HG03039 (cell line): ENCODE measurements around the gene TNNC2.
"Not testable (repeated sequence)": the region's sequence is repeated elsewhere in the genome, so short reads cannot be mapped to it uniquely, and the experiment has no call there.

Experiments used
- ATAC-seq: cut with Tn5 transposase; IDR thresholded peaks from one replicate; pipeline ENCODE4 v1.9.1; 2021; ENCODE audit warnings: mild to moderate bottlenecking, moderate library complexity; ENCODE audit not compliant: unreplicated experiment

The TNNC2 gene

GRCh38 chr20:45823949-45824835 lies 2.9 kb downstream of the TNNC2 start:
- no peak for ATAC-seq

DNA sequence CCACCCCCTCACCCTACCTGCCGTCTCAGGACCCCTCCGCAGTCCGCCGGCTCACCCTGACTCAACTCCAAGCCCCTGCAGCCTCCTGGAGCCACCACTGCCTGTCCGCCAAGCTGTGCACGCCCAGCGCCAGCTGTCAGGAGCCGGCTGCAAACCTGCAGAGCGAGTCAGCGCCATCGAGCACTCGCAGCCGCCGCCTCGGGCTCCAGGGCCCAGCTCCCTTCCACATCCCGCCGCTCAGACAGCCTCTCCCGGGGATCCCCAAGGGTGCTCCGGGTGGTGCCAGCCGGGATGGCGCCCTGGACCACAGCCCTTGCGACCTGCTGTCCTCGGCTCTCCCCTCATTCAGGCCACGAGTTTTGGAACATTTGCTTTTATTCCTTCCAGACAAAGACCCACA lies 4.3 kb downstream of the TNNC2 start:
- no peak for ATAC-seq

DNA sequence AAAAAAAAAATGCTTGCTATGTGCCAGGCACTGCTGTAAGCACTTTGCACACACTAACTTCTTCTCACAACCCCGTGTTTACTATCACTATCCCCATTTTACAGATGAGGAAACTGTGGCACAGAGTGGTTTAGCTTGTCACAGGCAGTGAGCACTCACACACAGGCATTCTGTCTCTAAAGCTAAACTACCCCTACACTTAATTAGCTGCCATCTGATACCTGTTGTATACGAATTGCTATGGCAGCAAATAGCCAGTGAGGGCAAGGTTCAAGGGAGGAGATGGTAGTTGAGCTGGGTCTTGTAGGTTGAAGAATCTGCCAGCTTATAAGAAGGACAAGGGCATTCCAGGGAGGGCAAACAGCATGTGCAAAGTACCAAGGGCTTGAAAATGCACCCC lies 5.2 kb downstream of the TNNC2 start:
- ATAC-seq, result no peak

DNA sequence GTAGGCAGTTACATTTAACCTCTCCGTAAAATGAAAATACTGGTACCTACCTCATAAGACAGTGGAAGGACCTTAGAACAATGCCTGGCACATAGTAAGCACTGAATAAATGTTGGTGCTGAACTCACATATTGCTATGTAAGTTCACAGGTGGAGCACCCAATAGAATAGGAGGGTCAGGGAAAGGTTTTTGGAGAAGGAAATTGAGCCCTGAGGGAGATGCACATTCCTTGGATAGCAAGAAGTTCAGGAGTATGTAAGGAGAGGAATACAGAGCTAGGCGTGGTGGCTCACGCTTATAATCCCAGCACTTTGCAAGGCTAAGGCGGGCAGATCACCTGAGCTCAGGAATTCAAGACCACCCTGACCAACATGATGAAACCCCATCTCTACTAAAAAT lies 7.6 kb downstream of the TNNC2 start:
- ATAC-seq, result no peak

DNA sequence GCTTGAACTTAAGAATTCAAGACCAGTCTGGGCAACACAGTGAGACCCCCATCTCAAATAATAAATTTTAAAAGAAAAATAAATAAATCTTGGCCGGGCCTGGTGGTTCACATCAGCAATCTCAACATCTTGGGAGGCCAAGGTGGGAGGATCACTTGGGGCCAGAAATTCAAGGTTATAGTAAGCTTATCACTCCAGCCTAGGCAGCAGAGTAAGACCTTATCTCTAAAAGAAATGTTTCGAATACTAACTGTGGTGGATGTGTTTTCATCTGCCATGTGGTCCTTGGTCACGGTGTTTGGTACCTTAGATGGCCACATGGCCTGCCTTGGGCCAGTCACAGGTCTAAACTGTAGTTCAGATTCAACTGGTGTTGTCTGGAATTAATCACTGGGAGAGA lies 8.9 kb downstream of the TNNC2 start:
- no peak for ATAC-seq

DNA sequence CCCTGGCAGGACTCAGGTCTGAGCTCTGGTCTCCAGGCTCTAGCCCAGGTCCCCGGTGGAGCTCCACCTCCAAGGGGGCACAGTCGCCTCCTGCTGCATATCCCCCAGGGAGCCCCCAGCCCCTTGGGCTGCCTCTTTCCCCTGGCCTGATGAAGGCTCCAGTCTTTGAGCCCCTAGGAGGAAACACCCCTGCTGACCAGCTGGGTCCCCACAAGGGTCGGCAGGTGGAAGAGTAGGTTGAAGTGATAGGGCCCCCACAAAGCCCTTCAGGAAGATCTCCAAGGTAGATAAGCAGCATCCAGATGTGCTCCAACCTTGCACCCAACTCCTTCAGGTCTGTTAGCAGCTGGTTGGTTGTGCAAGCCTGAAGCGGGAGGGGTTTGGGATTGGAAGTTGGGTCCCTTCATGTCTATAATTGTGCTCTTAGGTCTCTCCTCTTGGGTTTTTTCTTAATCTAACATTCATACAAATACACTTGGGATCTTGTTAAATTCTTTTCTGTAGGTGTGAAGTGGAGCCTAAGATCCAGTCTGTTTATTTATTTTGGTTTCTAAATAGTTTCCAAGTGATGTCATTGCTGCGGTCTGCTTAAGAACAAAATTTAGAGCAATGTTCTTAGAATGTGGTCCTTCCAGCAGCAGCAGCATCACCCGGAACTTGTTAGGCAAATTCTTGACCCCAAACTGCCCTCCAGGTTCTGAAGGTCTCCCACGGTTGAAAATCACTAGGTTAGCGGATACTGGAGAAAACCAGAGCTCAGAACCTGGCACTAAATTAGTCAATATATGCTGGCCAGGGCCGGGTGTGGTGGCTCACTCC lies 9.5 kb downstream of the TNNC2 start:
- ATAC-seq, result no peak

DNA sequence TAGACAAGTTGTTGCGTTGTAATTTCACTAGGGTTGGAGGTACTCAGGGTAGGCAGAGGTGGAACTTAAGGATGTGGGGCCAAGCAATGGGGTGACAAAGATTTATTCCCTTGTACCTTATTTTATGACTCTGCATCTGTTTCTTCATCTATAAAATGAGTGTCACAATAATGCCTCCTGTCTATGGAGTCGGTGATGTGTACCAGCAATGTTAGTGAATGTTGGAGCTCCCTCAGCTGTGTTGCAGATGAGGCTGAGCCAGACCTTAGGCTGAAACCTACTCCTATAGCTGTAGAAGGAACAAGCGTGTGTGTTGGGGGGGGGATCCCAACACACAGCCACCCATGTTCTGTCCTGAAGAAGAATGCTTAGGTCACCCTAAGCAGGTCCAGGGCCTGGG lies 10.2 kb downstream of the TNNC2 start:
- no peak for ATAC-seq

DNA sequence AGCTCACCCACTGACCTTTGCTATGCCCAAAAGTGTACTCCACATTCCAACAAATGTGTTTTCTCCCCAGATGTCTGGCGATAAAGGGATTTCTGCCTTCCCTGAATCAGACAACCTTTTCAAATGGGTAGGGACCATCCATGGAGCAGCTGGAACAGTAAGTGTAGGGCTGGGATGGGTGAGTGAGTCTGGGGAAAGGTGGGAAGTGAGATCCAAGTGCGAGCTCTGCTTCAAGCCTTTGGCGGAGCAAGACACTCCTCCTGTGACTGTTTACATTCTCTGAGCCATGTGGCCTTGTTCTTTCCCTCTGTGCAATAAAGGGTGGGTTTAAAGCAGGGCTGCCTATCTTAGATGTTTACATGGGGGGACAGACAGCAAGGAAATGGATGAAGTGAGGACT lies 12.8 kb downstream of the TNNC2 start:
- ATAC-seq, result no peak

DNA sequence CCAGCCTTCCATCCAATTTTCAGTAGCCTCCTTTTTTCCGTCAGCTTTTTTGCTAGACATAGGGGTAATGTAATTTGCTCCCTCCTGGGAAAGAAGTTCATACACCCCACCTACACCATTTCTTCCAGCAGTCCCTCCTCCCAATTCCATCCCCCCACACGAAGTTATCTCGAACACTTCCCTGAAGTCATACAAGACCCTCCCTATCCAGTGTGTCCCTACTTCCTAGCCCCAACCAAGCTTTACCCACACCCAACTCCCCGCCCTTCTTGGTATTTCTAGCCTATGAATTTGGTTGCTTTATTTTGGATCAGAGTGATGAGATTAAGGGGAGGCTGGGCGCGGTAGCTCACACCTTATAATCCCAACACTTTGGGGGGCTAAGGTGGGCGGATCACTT lies 13.6 kb downstream of the TNNC2 start:
- no peak for ATAC-seq

DNA sequence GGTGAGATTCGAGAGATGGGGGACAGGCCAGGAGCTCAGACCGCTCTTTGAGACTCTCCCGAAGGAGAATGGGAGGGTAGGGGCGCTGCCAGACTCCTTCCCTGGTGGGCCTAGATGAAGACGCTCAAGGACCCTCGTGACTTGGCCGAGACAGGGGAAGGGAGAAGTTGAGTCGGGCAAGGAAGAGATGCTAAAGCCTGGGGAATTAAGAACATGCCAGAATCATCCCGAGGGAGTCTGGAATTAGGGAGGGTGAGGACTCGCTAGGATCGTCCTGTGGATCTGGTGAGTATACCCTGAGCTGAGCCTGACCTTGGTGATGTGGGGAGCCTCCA lies 14.1 kb downstream of the TNNC2 start:
- no peak for ATAC-seq

DNA sequence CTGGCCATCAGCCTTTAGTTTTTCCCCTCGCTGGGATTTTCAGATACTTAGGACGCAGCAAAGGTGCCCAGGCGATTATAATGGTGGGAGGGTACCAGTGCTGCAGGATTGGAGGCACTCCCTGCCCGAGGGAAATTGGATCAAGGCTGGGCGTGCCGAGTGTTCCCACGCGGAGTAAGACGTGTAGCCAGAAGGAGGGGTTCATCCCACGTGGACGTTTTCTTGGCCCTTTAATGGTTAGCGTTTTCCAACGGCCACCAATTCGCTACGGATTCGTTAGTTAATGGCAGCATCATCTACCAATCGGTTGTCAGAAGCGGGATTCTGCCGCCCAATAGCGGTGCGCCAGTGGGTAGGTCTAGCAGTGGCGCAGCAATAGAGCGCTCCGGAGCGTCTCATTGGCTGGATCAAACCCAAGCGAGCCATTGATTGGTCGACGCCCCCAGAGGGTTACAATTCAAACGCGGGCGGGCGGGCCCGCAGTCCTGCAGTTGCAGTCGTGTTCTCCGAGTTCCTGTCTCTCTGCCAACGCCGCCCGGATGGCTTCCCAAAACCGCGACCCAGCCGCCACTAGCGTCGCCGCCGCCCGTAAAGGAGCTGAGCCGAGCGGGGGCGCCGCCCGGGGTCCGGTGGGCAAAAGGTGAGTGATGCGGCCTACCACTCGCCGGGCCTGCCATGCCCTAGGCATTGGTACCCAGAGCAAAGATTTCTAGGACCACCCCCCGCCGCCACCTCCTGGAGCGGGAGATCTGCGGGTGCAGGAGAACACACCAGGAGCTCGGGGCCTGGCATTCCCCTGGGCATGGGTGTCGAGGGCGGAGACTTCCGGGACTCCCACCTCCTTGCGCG lies 14.7 kb downstream of the TNNC2 start, which contains the start of gene UBE2C:
UBE2C (plus strand) TSS at position 488 of the 849 bp plus-strand sequence; CDS start at position 540, 52 bp downstream.
- ATAC-seq, result peak; percentile 98

GRCh38 chr20:45810191-45810970 lies 16.7 kb downstream of the TNNC2 start:
- ATAC-seq, result no peak

GRCh38 chr20:45801851-45802250 lies 25.3 kb downstream of the TNNC2 start:
- no peak for ATAC-seq

DNA sequence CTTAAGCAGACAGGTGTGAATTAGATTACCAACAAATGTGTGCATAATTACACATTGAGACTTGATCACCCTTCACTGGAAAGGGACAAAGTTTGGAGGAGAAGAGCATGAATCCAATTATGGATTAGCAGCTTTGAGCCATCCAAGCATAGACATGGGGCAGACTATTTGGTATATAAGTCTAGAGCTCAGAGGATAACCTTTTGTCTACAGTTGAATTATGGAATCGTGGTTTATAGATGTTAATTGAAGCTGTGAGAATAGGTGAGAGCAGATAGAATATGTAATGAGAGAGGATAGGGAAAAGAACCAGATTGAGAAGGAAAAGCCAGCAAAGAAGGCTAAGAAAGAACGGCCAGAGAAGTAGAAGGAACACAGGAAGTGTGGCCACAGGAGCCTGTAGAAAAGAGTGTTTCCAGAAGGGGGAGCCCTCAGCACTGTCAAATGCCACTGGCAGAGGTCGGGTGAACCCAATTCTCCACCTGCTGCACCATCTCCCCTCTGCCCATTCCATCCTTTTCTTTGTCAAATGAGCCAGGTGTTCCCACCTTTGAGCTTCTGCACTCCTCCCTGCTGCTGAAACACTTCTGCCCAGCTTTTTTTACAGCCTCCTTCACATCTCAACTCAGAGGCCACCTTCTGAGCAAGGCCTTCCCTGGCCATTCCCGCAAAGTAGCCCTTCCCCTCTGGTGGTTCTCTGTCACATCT lies 28.0 kb downstream of the TNNC2 start:
- no peak for ATAC-seq

GRCh38 chr20:45797955-45798354 lies 29.2 kb downstream of the TNNC2 start:
- not testable (repeated sequence) for ATAC-seq

DNA sequence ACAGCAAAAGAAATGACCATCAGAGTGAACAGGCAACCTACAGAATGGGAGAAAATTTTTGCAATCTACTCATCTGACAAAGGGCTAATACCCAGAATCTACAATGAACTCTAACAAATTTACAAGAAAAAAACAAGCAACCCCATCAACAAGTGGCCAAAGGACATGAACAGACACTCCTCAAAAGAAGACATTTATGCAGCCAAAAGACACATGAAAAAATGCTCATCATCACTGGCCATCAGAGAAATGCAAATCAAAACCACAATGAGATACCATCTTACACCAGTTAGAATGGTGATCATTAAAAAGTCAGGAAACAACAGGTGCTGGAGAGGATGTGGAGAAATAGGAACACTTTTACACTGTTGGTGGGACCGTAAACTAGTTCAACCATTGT lies 29.6 kb downstream of the TNNC2 start:
- not testable (repeated sequence) for ATAC-seq

- no peak for ATAC-seq
These were observed 30.6 kb downstream of the TNNC2 start for GRCh38 chr20:45796337-45797065.

DNA sequence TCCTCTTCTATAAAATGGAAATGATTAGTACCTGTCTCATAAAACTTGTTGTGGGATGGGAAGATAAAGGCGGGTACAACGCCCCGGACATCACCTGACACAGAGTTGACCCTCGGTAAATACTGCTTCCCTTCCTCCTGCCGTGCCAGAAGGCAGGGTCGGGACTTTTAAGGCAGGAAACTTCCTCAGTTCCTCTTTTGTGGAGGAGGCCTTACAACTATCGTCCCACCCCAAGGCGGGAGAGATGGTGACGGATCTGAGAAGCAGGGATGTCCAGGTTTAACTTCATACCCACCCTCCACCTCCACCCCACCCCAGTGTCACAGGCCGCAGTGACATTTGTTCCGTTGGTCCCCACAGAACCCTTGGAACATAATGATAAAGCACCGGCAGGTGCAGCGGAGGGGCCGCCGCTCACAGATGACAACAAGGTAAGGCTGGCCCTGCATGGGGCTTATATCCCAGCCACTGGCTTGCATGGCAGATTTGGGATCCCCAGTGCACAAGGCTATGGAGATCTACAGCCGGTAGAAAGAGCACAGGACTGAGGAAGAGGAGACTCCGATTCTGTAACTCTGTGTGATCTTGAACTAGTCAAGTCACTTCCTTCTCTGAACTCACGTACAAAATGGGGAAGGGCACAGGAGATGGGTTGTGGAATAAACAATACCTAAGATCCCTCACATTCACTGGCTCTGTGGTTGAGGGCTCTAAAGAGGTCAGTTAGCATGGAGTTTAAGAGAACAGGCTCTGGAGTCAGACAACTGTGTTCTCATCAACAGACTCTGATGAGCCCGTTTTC lies 34.6 kb downstream of the TNNC2 start:
- ATAC-seq, result no peak
